Measurements from ENCODE around the gene CADM1.

DNA sequence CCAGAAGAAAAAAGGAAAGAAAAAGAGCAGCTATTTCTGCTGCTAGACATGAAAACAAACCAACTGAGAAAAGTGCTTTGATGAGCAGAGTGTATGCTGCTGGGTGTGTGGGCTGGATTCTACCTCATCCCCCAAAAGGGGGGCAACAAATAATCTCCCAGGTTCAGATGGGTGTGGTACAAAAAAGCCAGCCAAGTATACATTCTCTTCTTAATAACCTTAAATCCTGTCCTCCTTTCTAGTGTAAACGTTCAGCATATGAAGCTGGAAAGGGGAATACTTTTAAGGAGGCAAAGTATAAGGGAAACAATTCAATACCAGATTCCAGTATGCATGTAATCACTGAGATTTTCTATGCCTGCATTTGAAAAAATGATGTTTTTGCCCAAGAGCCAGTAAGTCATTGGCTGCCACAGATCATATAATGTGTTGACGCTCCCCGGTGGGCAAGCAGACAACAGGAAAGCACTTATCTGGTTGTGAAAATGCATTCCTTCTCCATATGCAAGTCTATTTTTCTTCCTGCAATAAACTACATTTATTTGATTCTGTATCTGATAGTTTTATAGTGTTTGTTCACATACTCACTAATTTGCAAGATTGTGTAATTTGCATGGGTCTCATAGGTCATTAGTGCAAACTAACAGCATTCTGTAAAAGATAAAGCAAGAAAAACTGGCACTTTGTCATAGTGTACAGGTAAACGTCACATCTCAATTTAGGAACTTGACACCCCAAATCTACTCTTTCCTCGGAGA lies 201.1 kb downstream of the CADM1 start:
- TF ChIP-seq FOXP2 (optimal IDR thresholded peaks at IDR 0.05; ENCODE audit: control extremely low read depth, extremely low read length, insufficient read depth) (no peak), EZH2 (IDR thresholded peaks at IDR 0.05) (no peak)

Data from SK-N-MC (cell line).